CD4-positive, alpha-beta T cell treated with Interleukin-15 for 1 hour (primary cell): ENCODE measurements around the gene GRAP2.
A peak's percentile ranks its signal among the peaks of the same experiment; 100 is the strongest.

Source experiments
- DNase-seq: peaks from one replicate; pipeline ENCODE4 v3.0.0-alpha.2; 2020

Gene GRAP2

GRCh38 chr22:39947220-39948216, 46.6 kb downstream of the GRAP2 start:
- DNase-seq = no peak

- no peak for DNase-seq
Measured at GRCh38 chr22:39949964-39950737, 49.3 kb downstream of the GRAP2 start.

- DNase-seq = peak; percentile 22
Measured at GRCh38 chr22:39951603-39952293, 50.9 kb downstream of the GRAP2 start.

GRCh38 chr22:39952347-39952746, 51.5 kb downstream of the GRAP2 start:
- DNase-seq = no peak

GRCh38 chr22:39953101-39953500, 52.2 kb downstream of the GRAP2 start:
- no peak for DNase-seq

- DNase-seq = no peak
Measured at GRCh38 chr22:39954584-39955055, 53.7 kb downstream of the GRAP2 start.

- no peak for DNase-seq
Measured at GRCh38 chr22:39955675-39956074, 54.8 kb downstream of the GRAP2 start.

GRCh38 chr22:39956932-39957664, 56.2 kb downstream of the GRAP2 start:
- no peak for DNase-seq

- no peak for DNase-seq
Measured at GRCh38 chr22:39958009-39958711, 57.3 kb downstream of the GRAP2 start.

GRCh38 chr22:39958949-39959639, 58.2 kb downstream of the GRAP2 start:
- no peak for DNase-seq

GRCh38 chr22:39959640-39960447, 59.0 kb downstream of the GRAP2 start, which contains the start of gene TMA7B:
Gene TMA7B, plus strand, starts transcription at chr22:39960397. Its CDS starts 3,978 bp downstream, at chr22:39964375.
- peak; percentile 42 for DNase-seq

- peak; percentile 80 for DNase-seq
Measured at GRCh38 chr22:39960791-39961746, 60.2 kb downstream of the GRAP2 start.

- no peak for DNase-seq
Measured at GRCh38 chr22:39962071-39962470, 61.2 kb downstream of the GRAP2 start.

GRCh38 chr22:39965748-39966147, 64.9 kb downstream of the GRAP2 start:
- DNase-seq = no peak

GRCh38 chr22:39966470-39966869, 65.6 kb downstream of the GRAP2 start:
- DNase-seq = no peak

- no peak for DNase-seq
Measured at GRCh38 chr22:39967103-39967829, 66.4 kb downstream of the GRAP2 start.

- no peak for DNase-seq
Measured at GRCh38 chr22:39967996-39968972, 67.4 kb downstream of the GRAP2 start.
